Kidney (tissue), 14 donors: Measurements from ENCODE around the gene CEMIP2. TPM values are rescaled to one million over a fixed set of nuclear protein-coding genes. Genes with fewer than 3 reads are reported as not detected.
A peak's percentile ranks its signal among the peaks of the same experiment; 100 is the strongest.

Source experiments
- DNase-seq, 5 donors: peaks; one replicate each; pipeline ENCODE4 v3.0.0-alpha.2; 2013 to 2020
- FAIRE-seq: peaks from 2 replicates; lab custom pipeline; 2012; peaks lifted over from hg19 to GRCh38; lab: Jason Lieb, UNC
- H3K27ac ChIP-seq, 2 donors: one replicate each; pipeline ENCODE4 v1.7.0; 2013; ENCODE audit warnings: low read depth in 2 of 2, low read length in 2 of 2, inconsistent platforms in 1 of 2
- H3K27me3 ChIP-seq: one replicate; pipeline ENCODE4 v1.7.1; 2013; ENCODE audit warnings: low read length, inconsistent platforms; ENCODE audit not compliant: control insufficient read depth, insufficient read depth
- H3K36me3 ChIP-seq, 3 donors: one replicate each; pipeline versions ENCODE4 v1.7.0 to v1.7.1; 2013; ENCODE audit warnings: low read length in 3 of 3, control low read depth in 1 of 3, inconsistent platforms in 1 of 3; ENCODE audit not compliant: insufficient read depth in 3 of 3, control insufficient read depth in 2 of 3
- H3K4me1 ChIP-seq, 3 donors: one replicate each; pipeline versions ENCODE4 v1.7.0 to v1.7.1; 2013; ENCODE audit warnings: low read length in 3 of 3, inconsistent platforms in 1 of 3, low read depth in 1 of 3; ENCODE audit not compliant: control insufficient read depth in 2 of 3, insufficient read depth in 2 of 3
- H3K4me3 ChIP-seq, 3 donors: one replicate each; pipeline versions ENCODE4 v1.7.0 to v1.8.1; 2013; ENCODE audit warnings: low read length in 3 of 3, control low read depth in 1 of 3, inconsistent platforms in 1 of 3
- H3K9ac ChIP-seq, 3 donors: one replicate each; pipeline versions ENCODE4 v1.7.0 to v1.7.1; 2013; ENCODE audit warnings: low read length in 3 of 3, control low read depth in 1 of 3, inconsistent platforms in 1 of 3
- H3K9me3 ChIP-seq, 3 donors: one replicate each; pipeline versions ENCODE4 v1.7.0 to v1.7.1; 2013; ENCODE audit warnings: low read length in 3 of 3, control low read depth in 1 of 3, inconsistent platforms in 1 of 3; ENCODE audit not compliant: control insufficient read depth in 2 of 3, insufficient read depth in 1 of 3
- intact Hi-C: fragments of 100-400 bp; cut with DNase I; formaldehyde crosslinking; loops from one replicate; pipeline ENCODE4 v1.11.1; 2022
- polyA plus RNA-seq: library from polyadenylated mRNA; stranded (reverse); fragments of 350-450 nt; fragmentation: Illumina TruSeq; extraction: RNeasy Lipid Tissue Mini Kit (QIAGEN cat#74804); gene quantifications from one replicate; pipeline ENCODE4 v1.2.3, GENCODE V29; 2014; ENCODE audit warnings: low read depth, low replicate concordance; ENCODE audit not compliant: insufficient read depth
- total RNA-seq: library from RNA; stranded (reverse); fragmentation: NEBNext Ultra II Directional; extraction: Animal tissue kit (Norgen Biotek cat#: 25700); gene quantifications from one replicate; pipeline ENCODE4 v1.2.1, GENCODE V29; 2021
- TF ChIP-seq, protein P1 (sequence below): IDR thresholded peaks from 3 replicates; pipeline ENCODE4 v1.5.1; 2012; ENCODE audit warnings: mild to moderate bottlenecking, moderate library complexity, borderline replicate concordance; ENCODE audit not compliant: insufficient read depth; ENCODE audit errors: extremely low read depth
- donor health status: control.
- donor health status: control.
- donor health status: control.
- donor health status: control.
- donor health status: control.
- donor health status: DM: yes; HTN: yes; CAD: no.
- donor health status: Normal renal cell carcinoma (clear cell type).

Gene CEMIP2
- total and polyA plus RNA-seq, 2 donors from 2014 or later = 13.9 to 70.7 TPM

DNA sequence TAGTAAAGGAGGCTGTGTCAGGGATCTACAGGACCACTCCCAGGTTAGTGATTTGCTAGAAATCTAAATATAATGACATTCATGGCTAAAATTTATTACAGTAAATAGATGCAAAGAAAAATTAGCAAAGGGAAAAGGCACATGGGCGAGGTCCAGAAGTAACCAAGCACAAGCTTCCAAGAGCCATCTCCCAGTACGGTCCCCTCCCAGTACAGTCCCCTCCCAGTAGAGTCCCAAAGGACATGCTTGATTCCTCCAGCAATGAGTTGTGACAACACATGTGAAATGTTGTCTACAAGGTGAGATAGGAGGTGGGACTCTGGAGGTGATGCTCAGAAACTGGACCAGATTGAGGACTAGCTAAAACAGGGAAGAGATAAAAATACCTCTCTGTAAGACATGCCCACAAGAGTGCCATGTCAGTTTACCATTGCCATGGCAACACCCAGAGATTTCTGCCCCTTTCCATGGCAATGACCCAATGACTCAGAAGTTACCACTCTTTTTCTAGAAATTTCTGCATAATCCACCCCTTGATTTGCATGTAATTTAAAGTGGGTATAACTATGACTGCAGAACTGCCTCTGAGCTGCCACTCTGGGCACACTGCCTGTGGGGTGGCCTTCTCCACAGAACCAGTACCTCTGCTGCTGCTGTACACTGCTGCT lies 27.9 kb upstream of the CEMIP2 start:
- peak overlapping the region in 1 of 2 donors; percentile 32 for H3K27ac ChIP-seq
- TF ChIP-seq, protein P1, sequence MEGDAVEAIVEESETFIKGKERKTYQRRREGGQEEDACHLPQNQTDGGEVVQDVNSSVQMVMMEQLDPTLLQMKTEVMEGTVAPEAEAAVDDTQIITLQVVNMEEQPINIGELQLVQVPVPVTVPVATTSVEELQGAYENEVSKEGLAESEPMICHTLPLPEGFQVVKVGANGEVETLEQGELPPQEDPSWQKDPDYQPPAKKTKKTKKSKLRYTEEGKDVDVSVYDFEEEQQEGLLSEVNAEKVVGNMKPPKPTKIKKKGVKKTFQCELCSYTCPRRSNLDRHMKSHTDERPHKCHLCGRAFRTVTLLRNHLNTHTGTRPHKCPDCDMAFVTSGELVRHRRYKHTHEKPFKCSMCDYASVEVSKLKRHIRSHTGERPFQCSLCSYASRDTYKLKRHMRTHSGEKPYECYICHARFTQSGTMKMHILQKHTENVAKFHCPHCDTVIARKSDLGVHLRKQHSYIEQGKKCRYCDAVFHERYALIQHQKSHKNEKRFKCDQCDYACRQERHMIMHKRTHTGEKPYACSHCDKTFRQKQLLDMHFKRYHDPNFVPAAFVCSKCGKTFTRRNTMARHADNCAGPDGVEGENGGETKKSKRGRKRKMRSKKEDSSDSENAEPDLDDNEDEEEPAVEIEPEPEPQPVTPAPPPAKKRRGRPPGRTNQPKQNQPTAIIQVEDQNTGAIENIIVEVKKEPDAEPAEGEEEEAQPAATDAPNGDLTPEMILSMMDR = no peak
- no peak for FAIRE-seq

DNA sequence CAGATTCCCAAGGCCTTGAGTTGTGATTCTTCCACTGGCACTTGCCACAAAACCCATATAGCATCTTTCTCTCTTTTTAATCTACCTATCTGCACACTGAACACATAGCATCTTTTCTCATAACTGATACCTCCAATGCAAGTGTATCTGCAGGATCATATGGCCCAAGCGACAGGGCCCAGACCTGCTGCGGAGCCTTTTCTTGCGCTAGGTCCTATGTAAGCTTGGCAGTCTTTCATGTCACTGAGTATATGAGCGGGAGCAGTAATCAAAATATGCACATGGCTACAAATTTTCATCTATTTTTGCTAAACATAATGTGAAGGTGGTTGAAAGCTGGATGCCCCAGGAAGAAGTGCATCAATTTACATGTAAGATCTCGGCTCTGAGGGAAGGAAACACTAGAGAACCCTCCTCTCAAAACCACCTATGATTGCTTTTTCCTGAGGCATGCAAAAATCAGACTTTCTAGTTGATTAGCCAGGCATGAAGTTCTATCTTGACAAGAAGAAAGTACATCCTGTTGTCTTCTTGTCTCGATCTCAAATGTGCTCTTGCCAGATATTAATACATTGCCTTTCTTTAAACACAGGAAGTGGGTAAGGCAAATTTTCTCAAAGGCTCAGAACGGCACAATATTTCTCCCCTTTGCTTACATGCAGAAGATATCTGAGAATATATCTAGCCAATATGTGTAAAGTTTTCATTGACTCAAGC lies 26.9 kb upstream of the CEMIP2 start:
- H3K4me3 ChIP-seq = no peak overlapping the region
- FAIRE-seq (no peak), DNase-seq (no peak)
- H3K9me3 ChIP-seq = no peaks in the 10 kb centered on the region
- TF ChIP-seq, protein P1 = no peak
- no peaks in the 10 kb centered on the region for H3K27me3 ChIP-seq
- intact Hi-C loops = no loop called here
- H3K27ac ChIP-seq = peak overlapping the region; percentile 80 to 84
- H3K9ac ChIP-seq = no peak overlapping the region
- peaks cover 0 to 15% (median 4%) of the 10 kb centered on the region in 3 donors for H3K4me1 ChIP-seq
- H3K36me3 ChIP-seq = no peaks in the 10 kb centered on the region

More for the DNA sequence above, 27.9 kb upstream of the CEMIP2 start:
- H3K36me3 ChIP-seq = no peaks in the 10 kb centered on the region
- intact Hi-C loops = no loop called here
- H3K4me3 ChIP-seq = no peak overlapping the region
- no peak overlapping the region for H3K9ac ChIP-seq
- H3K9me3 ChIP-seq = no peaks in the 10 kb centered on the region
- DNase-seq = no peak
- H3K27me3 ChIP-seq = no peaks in the 10 kb centered on the region
- peaks cover 0 to 15% (median 4%) of the 10 kb centered on the region in 3 donors for H3K4me1 ChIP-seq

DNA sequence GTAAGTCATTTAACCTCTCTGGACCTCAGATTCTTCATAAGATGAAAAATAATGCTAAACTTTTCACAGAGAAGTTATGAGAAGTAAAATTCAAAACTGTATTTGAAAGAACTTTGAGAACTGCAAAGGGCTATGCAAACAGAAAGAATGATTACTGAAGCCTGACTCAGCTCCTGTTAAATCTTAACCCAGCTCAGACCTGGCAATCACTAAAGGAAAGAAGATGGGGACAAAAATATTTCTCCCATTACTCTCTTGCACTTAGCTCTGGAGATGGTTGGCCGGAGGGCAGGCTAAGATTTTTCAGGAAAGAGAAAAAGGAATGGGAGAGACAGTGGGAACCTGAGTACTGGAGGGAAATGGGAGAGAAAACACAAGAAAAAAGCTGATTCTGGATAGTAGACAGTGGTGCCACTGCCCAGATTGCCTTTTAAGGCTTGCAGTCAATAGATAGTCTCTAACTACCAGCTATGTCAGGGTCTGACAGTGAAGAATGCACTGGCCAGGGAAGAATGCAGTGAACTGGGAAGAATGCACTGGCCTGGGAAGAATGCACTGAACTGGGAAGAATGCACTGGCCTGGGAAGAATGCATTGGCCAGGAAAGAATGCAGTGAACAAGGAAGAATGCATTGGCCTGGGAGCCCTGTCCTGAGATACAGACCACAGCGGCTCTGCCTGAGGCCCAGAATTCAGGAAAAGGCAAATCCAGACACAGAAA lies 25.2 kb upstream of the CEMIP2 start:
- Histone ChIP-seq H3K27ac (peak overlapping the region; percentile 80 to 84), H3K4me1 (peaks cover 0 to 15% (median 4%) of the 10 kb centered on the region in 3 donors), H3K36me3 (no peaks in the 10 kb centered on the region), H3K9me3 (no peaks in the 10 kb centered on the region), H3K9ac (peak overlapping the region in 1 of 3 donors; percentile 51), H3K27me3 (no peaks in the 10 kb centered on the region), H3K4me3 (no peak overlapping the region)
- DNase-seq (peak in 3 of 5 donors; percentile 46 to 68 (median 61)), FAIRE-seq (peak; percentile 15)
- TF ChIP-seq, protein P1 = no peak
- intact Hi-C loops = no loop called here
